Measurements from ENCODE around the gene LEPROT. TPM values are rescaled to one million over a fixed set of nuclear protein-coding genes. Genes with fewer than 3 reads are reported as not detected.

The LEPROT gene
- total RNA-seq, 4 donors from 2014 or later, result 74.0 to 96.8 (median 81.3) TPM

GRCh38 chr1:65479554-65480204 is 59.2 kb downstream of the LEPROT start:
- no peak for TF ChIP-seq CTCF (IDR thresholded peaks at IDR 0.05; ENCODE audit: low read depth)

DNA sequence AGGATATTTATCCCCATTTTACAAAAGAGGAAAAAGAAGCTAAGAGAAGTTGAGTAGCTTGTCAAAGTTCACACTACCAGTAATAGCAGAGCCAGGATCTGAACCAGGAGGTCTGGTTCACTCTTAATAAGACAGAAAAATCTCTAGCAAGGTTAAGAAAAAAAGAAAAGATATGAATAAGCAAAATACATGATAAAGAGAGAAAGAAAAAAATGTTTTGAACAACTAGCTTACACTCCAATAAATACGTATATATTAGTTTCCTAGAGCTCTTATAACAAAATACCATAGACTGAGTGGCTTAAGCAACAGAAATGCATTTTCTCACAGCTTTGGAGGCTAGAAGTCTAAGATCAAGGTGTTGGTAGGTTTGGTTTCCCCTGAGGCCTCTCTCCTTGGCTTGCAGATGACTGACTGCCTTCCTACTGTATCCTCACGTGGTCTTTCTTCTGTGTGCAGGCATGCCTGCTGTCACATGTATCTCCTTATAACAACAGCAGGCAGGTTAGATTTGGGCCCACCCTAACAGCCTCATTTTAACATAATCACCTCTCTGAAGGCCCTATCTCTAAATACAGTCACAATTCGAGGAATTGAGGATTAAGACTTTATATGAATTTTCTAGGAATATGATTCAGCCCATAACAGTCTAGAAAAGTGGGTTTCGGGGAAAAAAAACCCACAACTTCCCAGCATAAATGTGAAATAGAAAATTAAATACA is 60.4 kb downstream of the LEPROT start:
- no peak for TF ChIP-seq CTCF (IDR thresholded peaks at IDR 0.05; ENCODE audit: low read depth)

GRCh38 chr1:65483993-65484754 is 63.7 kb downstream of the LEPROT start:
- no peak for TF ChIP-seq CTCF (IDR thresholded peaks at IDR 0.05; ENCODE audit: low read depth)

Small RNAs within 50 kb of the gene (small RNA-seq; reads per million reads assigned to genes)
- not detected for gene RNU2-15P

Other genes starting within 250 kb of the LEPROT start
- gene DNAJC6, start 111.1 kb upstream of the LEPROT start, total RNA-seq, result 1 to 10 TPM in 3 of 4 donors, under 1 TPM in 1; 0.88 to 3.6 (median 2.0) TPM
- gene LEPR, start within 50 bp of the LEPROT start, total RNA-seq, result 10 to 100 TPM; 10.5 to 36.5 (median 17.5) TPM